SK-N-SH (cell line): ENCODE measurements around the gene EZH1. TPM values are rescaled to one million over a fixed set of nuclear protein-coding genes. Genes with fewer than 3 reads are reported as not detected.
"Not testable (repeated sequence)": the region's sequence is repeated elsewhere in the genome, so short reads cannot be mapped to it uniquely, and the experiment has no call there.

ENCODE experiments used
- CTCF ChIA-PET: fragments of 300-600, 350-600 bp; formaldehyde crosslinking; extraction: SDS; loops from one replicate; lab custom pipeline; 2021; lab: Yijun Ruan, JAX
- POLR2A ChIA-PET: fragments of 350-600 bp; sonication (Branson Sonifier 250); formaldehyde crosslinking; extraction: SDS; loops from one replicate; lab custom pipeline; 2020; ENCODE audit warnings: antibody characterized with exemption, inconsistent platforms; lab: Yijun Ruan, JAX
- DNase-seq: peaks from one replicate; pipeline ENCODE4 v3.0.0; 2012
- H2AFZ ChIP-seq: fragments of 200-600 bp; sonication (generic); 2 replicates; pipeline ENCODE4 v1.8.1; 2016; ENCODE audit warnings: antibody characterized with exemption, mild to moderate bottlenecking, low read depth
- H3F3A ChIP-seq: fragments of 200-600 bp; sonication (generic); replicated peaks from 2 replicates; pipeline ENCODE3; 2016; ENCODE audit warnings: antibody characterized with exemption, mild to moderate bottlenecking; ENCODE audit not compliant: insufficient read depth
- H3K27ac ChIP-seq, 2 experiments: fragments of 200-500 bp in 1 of 2; fragments of 200-600 bp in 1 of 2; sonication (Bioruptor generic) in 1 of 2; sonication (generic), shearing (Covaris generic) in 1 of 2; 2 replicates each; pipeline versions ENCODE4 v1.5.1 to v1.6.1; 2014 to 2016; ENCODE audit warnings: low read depth in 2 of 2, inconsistent platforms in 1 of 2, low read length in 1 of 2, mild to moderate bottlenecking in 1 of 2, mixed read lengths in 1 of 2
- H3K27me3 ChIP-seq: fragments of 200-600 bp; sonication (generic), shearing (Covaris generic); 2 replicates; pipeline ENCODE4 v1.6.1; 2016; ENCODE audit warnings: mixed run types; ENCODE audit not compliant: insufficient read depth
- H3K36me3 ChIP-seq, 2 experiments: fragments of 200-500 bp in 1 of 2; fragments of 200-600 bp in 1 of 2; sonication (Bioruptor generic) in 1 of 2; sonication (generic) in 1 of 2; replicated peaks in 1 of 2; 2 replicates each; pipeline versions ENCODE3 to v1.5.1; 2014 to 2016; ENCODE audit warnings: low read length in 1 of 2, mild to moderate bottlenecking in 1 of 2; ENCODE audit not compliant: insufficient read depth in 2 of 2, control insufficient read depth in 1 of 2
- H3K4me1 ChIP-seq, 2 experiments: fragments of 200-500 bp in 1 of 2; fragments of 200-600 bp in 1 of 2; sonication (Bioruptor generic) in 1 of 2; sonication (generic), shearing (Covaris generic) in 1 of 2; 2 replicates each; pipeline versions ENCODE4 v1.5.1 to v1.6.1; 2014 to 2016; ENCODE audit warnings: low read depth in 1 of 2, low read length in 1 of 2, mixed run types in 1 of 2; ENCODE audit not compliant: insufficient read depth in 2 of 2, control insufficient read depth in 1 of 2
- H3K4me2 ChIP-seq: fragments of 200-600 bp; sonication (generic), shearing (Covaris generic); 2 replicates; pipeline ENCODE4 v1.6.1; 2017; ENCODE audit warnings: mixed run types
- H3K4me3 ChIP-seq, 2 experiments: fragments of 200-500 bp in 1 of 2; fragments of 200-600 bp in 1 of 2; sonication (Bioruptor generic) in 1 of 2; sonication (generic), shearing (Covaris generic) in 1 of 2; 2 replicates each; pipeline versions ENCODE4 v1.5.1 to v1.8.1; 2014 to 2016; ENCODE audit warnings: low read depth in 2 of 2, inconsistent platforms in 1 of 2, low read length in 1 of 2, mild to moderate bottlenecking in 1 of 2, mixed read lengths in 1 of 2, moderate library complexity in 1 of 2
- H3K79me2 ChIP-seq: fragments of 200-600 bp; sonication (generic); 2 replicates; pipeline ENCODE4 v1.8.1; 2017; ENCODE audit warnings: mild to moderate bottlenecking; ENCODE audit not compliant: insufficient read depth
- H3K9ac ChIP-seq: fragments of 200-600 bp; sonication (generic); 2 replicates; pipeline ENCODE4 v1.6.1; 2017; ENCODE audit warnings: mixed run types
- H3K9me2 ChIP-seq: fragments of 200-600 bp; sonication (generic); 2 replicates; pipeline ENCODE4 v1.6.1; 2017; ENCODE audit warnings: mixed run types
- H3K9me3 ChIP-seq: fragments of 200-600 bp; sonication (generic); 2 replicates; pipeline ENCODE4 v1.6.1; 2017; ENCODE audit warnings: mixed run types, mild to moderate bottlenecking, moderate library complexity
- H4K20me1 ChIP-seq: fragments of 200-600 bp; sonication (generic); 2 replicates; pipeline ENCODE4 v1.6.1; 2017; ENCODE audit warnings: mild to moderate bottlenecking, mixed run types; ENCODE audit not compliant: insufficient read depth
- CTCF ChIP-seq: fragments of 200-600 bp; sonication (generic); IDR thresholded peaks from 2 replicates; pipeline ENCODE4 v1.6.1; 2017; ENCODE audit warnings: antibody characterized with exemption, mild to moderate bottlenecking, moderate library complexity
- FOXJ3 ChIP-seq: sonication (generic); formaldehyde crosslinking; IDR thresholded peaks from 2 replicates; pipeline ENCODE4 v1.5.1; 2020; ENCODE audit warnings: mild to moderate bottlenecking, missing genetic modification reagents
- GABPA ChIP-seq: IDR thresholded peaks from 2 replicates; pipeline ENCODE4 v1.4.0; 2012; ENCODE audit warnings: low read depth, mild to moderate bottlenecking
- MAX ChIP-seq: IDR thresholded peaks from 2 replicates; pipeline ENCODE4 v1.4.0; 2012; ENCODE audit warnings: low read depth
- MXI1 ChIP-seq: IDR thresholded peaks from 2 replicates; pipeline ENCODE4 v1.6.1; 2012; ENCODE audit warnings: mild to moderate bottlenecking, low read depth, low read length, improper control_type of control experiment
- USF2 ChIP-seq: fragments of 150-350 bp; IDR thresholded peaks from 2 replicates; pipeline ENCODE4 v1.6.1; 2017; ENCODE audit warnings: antibody characterized with exemption, low read length, low read depth, borderline replicate concordance
- WGBS: methylation state at CpG from one replicate; pipeline ENCODE4 v1.1.6; 2017; ENCODE audit warnings: low lambda C conversion rate; 5-methylcytosine and 5-hydroxymethylcytosine counted together
- polyA plus RNA-seq, 3 experiments: library from polyadenylated mRNA; depleted of rRNA; stranded (reverse); fragments of >200 nt; gene quantifications; 2 replicates each; pipeline ENCODE4 v1.2.3, GENCODE V29; 2012

The EZH1 gene
- polyA plus RNA-seq, 1 of the 3 experiments (the other 2 are of a cell fraction) = 28.6 TPM

GRCh38 chr17:42744283-42744805, 496 bp downstream of the EZH1 start:
- no peaks in the 10 kb centered on the region for H3K9me2 ChIP-seq
- no peaks in the 10 kb centered on the region for H3F3A ChIP-seq
- H3K79me2 ChIP-seq = peaks cover 47% of the 10 kb centered on the region
- H3K27ac ChIP-seq = peak overlapping the region; percentile 81 to 88
- H3K27me3 ChIP-seq = no peaks in the 10 kb centered on the region
- H3K9ac ChIP-seq = peak overlapping the region; percentile 89
- CTCF ChIA-PET = interaction anchor here (1.0 to 2.7 kb wide), 3 partner anchors 17 to 19 kb away, joined by 3 to 10 read pairs (median 7); partner anchors contain the start of gene RAMP2
- H3K9me3 ChIP-seq = no peaks in the 10 kb centered on the region
- peak overlapping the region; percentile 73 for H2AFZ ChIP-seq
- POLR2A ChIA-PET = no interaction called here
- peaks cover 0 to 11% of the 10 kb centered on the region in 2 experiments; a peak in 1 of 4 replicates for H3K4me1 ChIP-seq
- TF ChIP-seq USF2 (no peak), MXI1 (peak; percentile 70; the same call in 1 of the 2 replicates), FOXJ3 (CRISPR knock-in tag) (no peak), MAX (peak; percentile 86)
- H4K20me1 ChIP-seq = no peaks in the 10 kb centered on the region
- H3K4me3 ChIP-seq = peak overlapping the region; percentile 60 to 70
- no peak for DNase-seq
- peak overlapping the region; percentile 84 for H3K4me2 ChIP-seq
- 2% methylated on average over 18 of the region's 32 CpGs for WGBS
- H3K36me3 ChIP-seq = no peaks in the 10 kb centered on the region

- H2AFZ ChIP-seq = peak overlapping the region; percentile 73
- POLR2A ChIA-PET = no interaction called here
- H3K27ac ChIP-seq = peak overlapping the region; percentile 81 to 88; a peak in 3 of 4 replicates
- H3K36me3 ChIP-seq = no peaks in the 10 kb centered on the region
- H3K4me3 ChIP-seq = peak overlapping the region; percentile 60 to 70
- 72% methylated on average over 10 of the region's 10 CpGs for WGBS
- H3F3A ChIP-seq = no peaks in the 10 kb centered on the region
- H3K4me2 ChIP-seq = peak overlapping the region; percentile 84
- H4K20me1 ChIP-seq = no peaks in the 10 kb centered on the region
- H3K9ac ChIP-seq = peak overlapping the region; percentile 89
- H3K79me2 ChIP-seq = peaks cover 47% of the 10 kb centered on the region
- peaks cover 0 to 11% of the 10 kb centered on the region in 2 experiments; a peak in 1 of 4 replicates for H3K4me1 ChIP-seq
- CTCF ChIA-PET = interaction anchor here (0.9 to 2.7 kb wide), 5 partner anchors 17 to 165 kb away, joined by 3 to 10 read pairs (median 4); partner anchors contain the start of gene RAMP2
- peak; percentile 43 for TF ChIP-seq CTCF
- no peak for TF ChIP-seq GABPA
- H3K9me3 ChIP-seq = no peaks in the 10 kb centered on the region
- no peaks in the 10 kb centered on the region for H3K9me2 ChIP-seq
- DNase-seq = peak; percentile 42
- no peaks in the 10 kb centered on the region for H3K27me3 ChIP-seq
These were observed 1.1 kb downstream of the EZH1 start for GRCh38 chr17:42743595-42744282.

- DNase-seq, H3K9me3 ChIP-seq, POLR2A ChIA-PET, H3K36me3 ChIP-seq, H2AFZ ChIP-seq, H3K27me3 ChIP-seq, H3K9me2 ChIP-seq, H3F3A ChIP-seq, H3K4me3 ChIP-seq, H3K9ac ChIP-seq, H4K20me1 ChIP-seq, H3K27ac ChIP-seq: not testable (repeated sequence)
- 0 out of 2 replicates have a peak overlapping the region, but pooled peaks have one; percentile 84 for H3K4me2 ChIP-seq
- H3K79me2 ChIP-seq = peaks cover 47% of the 10 kb centered on the region
- peaks cover 0 to 11% of the 10 kb centered on the region in 2 experiments; a peak in 1 of 4 replicates for H3K4me1 ChIP-seq
- CTCF ChIA-PET = interaction anchor here (0.9 to 2.7 kb wide), 3 partner anchors 21 to 165 kb away, joined by 4 to 10 read pairs (median 4); no protein-coding TSS in a partner anchor
- WGBS = 96% methylated on average over 11 of the region's 11 CpGs
These were observed 1.9 kb downstream of the EZH1 start for GRCh38 chr17:42742916-42743315.
